Stimulated activated CD4-positive, alpha-beta T cell treated with anti-CD3 and anti-CD28 coated beads, Interleukin-15, amount 100 ng/mL, for 48 hours (primary cell): ENCODE measurements around the gene STK11IP.

Experiments
- DNase-seq, 2 donors: peaks; one replicate each; pipeline ENCODE4 v3.0.0-alpha.2; 2020; ENCODE audit warnings: low read depth in 2 of 2

The STK11IP gene

GRCh38 chr2:219581346-219581745, 16.3 kb upstream of the STK11IP start:
- DNase-seq: no peak

- no peak for DNase-seq
These were observed 6.6 kb upstream of the STK11IP start for GRCh38 chr2:219591091-219591490.

- no peak for DNase-seq
These were observed 4.9 kb upstream of the STK11IP start for GRCh38 chr2:219592736-219593135.

GRCh38 chr2:219593154-219593553, 4.5 kb upstream of the STK11IP start:
- DNase-seq: no peak

- DNase-seq: no peak
These were observed 2.4 kb upstream of the STK11IP start for GRCh38 chr2:219595256-219595655.

DNA sequence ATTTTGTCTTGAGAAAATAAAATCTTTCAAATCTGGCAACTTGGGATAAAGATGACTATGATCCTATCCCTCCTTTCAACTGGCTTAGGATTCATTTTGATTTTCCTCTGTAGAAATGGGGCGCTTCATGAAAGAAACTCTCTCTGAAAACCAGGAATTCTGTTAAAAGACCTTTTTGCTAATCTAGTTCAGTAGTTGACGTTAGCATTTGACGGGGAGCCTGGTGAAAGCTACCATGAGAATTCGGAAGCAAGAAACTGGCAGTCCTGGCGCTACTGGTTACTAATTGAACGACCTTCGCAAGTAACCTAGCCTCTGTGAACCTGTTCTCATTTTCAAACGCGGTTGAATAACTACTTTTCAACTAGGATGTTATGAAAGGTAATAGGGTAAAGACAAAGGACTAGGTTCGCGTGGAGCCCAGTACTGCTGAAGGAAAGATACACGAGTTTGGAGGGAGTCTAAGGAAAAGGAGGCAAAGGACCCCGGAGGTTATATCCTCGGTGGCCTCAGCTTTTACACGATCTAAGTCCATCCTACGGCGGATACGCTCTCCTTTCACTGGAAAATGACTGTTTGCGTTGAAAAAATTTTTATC, 604 bp upstream of the STK11IP start:
- DNase-seq: no peak

DNA sequence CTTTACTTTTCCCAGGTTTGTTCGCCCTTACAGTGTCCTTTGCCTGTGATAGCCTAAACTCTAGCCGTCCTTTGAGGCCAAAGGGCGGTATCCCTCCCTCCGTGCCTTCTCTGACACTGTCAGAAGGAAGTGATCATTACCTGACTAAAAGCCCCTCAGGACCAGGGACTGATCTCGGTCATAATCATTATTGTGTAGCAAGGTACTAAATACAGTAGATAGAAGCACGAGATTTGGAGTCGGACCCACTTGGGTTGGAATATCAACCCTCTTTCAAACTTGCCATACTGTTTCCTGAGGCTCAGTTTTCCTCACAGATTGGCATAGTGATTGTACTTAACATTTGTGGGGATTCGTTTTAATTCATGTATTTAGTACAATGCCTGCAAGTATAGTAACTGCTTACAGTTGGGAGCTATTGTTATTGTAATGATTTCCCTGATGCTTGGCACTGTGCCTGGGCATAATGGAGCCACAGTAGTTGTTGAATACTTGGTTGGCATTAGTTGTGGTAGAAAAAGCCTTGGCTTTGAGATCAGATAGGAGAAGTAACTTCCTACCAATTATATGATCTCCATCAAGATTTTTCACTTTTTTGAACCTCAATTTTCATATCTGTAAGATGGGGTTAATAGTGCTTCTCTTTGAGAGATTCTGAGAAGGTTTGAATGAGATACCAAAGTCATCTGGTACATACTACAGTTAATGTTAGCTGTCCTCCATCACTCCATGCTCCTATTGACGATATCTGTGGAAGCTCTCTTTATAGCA, 836 bp downstream of the STK11IP start:
- no peak for DNase-seq

GRCh38 chr2:219603771-219604170, 6.1 kb downstream of the STK11IP start:
- DNase-seq: no peak

GRCh38 chr2:219605607-219605954, 7.9 kb downstream of the STK11IP start:
- no peak for DNase-seq

DNA sequence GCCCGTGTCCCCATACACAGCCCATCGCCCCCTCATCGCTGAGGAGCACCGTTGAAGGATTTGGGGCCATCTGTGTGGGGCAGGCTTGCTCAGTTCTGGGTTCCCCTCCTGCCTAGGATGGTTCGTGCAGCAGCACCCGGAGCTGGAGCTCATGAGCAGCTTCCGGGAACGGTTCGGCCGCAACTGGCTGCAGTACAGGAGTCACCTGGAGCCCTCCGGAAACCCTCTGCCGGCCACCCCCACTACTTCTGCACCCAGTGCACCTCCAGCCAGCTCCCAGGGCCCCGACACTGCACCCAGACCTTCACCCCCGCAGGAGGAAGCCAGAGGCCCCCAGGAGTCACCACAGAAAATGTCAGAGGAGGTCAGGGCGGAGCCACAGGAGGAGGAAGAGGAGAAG, 10.3 kb downstream of the STK11IP start:
- DNase-seq: no peak

DNA sequence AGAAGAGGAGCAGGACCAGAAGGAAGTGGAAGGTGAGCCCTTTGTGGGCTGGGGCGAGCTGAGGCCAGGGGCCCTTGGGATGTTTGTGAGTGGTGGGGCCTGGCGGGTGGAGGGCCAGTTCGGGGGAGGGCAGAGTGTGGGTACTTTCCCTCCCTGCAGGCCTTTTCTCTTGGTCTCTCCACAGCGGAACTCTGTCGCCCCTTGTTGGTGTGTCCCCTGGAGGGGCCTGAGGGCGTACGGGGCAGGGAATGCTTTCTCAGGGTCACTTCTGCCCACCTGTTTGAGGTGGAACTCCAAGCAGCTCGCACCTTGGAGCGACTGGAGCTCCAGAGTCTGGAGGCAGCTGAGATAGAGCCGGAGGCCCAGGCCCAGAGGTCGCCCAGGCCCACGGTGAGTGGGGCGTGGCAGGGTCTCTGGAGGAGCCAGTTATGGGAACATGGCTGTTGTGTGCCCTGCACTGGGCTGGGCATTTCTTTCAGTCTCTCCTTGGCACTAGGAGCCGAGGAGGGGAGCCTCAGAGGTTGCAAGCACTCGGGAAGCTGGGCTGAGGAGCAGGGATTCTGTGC, 10.8 kb downstream of the STK11IP start:
- no peak for DNase-seq

- DNase-seq: no peak
These were observed 11.6 kb downstream of the STK11IP start for GRCh38 chr2:219609149-219609750.

DNA sequence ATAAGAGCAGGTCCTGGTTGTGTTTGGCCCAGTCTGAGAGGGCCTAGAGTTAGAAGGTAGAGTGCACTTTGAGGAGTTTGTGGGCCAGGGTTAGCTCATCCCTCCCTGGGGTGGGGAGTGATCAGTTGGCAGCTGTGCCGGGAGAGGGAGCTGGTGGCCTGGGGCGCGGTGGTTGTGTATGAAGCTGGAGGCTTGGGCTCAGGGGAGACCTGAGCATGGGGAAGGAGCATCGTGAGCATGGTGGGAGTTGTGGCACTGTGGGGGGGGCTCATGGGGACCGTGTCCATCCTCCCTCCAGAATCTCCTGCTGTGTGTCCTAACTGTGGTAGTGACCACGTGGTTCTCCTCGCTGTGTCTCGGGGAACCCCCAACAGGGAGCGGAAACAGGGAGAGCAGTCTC, 13.6 kb downstream of the STK11IP start:
- DNase-seq: no peak

GRCh38 chr2:219611866-219612576, 14.4 kb downstream of the STK11IP start:
- no peak for DNase-seq

DNA sequence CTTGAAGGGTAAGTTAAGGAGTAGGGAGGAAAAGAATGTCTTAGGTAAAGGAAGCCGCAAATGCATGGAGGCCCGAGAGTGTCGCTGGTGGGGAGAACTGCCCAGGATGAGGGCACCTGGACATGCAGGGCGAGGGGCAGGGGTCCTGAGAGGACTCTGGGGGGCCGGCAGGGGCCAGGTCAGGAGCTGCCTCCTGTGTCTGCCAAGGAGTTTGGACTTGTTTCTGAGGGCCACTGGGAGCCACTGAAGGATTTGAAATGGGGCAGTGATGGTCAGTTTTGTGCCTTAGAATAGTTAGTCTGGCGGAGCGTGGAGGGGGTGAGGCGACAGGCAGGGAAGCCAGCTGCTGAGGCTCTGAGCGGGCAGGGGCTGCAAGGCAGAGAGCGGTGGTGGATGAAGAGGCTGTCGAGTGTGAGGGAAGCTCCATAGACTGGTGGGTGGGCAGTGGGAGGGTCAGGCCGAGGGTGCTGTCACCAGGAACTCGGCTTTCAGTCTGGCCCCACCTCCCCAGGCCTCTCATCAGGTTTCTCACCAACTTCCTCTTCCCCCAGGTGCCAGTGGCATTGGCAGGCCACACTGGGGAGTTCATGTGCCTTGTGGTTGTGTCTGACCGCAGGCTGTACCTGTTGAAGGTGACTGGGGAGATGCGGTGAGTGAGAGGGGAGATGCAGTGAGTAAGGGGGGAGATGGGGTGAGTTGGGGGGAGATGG, 15.1 kb downstream of the STK11IP start:
- DNase-seq: no peak

GRCh38 chr2:219613461-219614070, 15.9 kb downstream of the STK11IP start:
- DNase-seq: no peak

DNA sequence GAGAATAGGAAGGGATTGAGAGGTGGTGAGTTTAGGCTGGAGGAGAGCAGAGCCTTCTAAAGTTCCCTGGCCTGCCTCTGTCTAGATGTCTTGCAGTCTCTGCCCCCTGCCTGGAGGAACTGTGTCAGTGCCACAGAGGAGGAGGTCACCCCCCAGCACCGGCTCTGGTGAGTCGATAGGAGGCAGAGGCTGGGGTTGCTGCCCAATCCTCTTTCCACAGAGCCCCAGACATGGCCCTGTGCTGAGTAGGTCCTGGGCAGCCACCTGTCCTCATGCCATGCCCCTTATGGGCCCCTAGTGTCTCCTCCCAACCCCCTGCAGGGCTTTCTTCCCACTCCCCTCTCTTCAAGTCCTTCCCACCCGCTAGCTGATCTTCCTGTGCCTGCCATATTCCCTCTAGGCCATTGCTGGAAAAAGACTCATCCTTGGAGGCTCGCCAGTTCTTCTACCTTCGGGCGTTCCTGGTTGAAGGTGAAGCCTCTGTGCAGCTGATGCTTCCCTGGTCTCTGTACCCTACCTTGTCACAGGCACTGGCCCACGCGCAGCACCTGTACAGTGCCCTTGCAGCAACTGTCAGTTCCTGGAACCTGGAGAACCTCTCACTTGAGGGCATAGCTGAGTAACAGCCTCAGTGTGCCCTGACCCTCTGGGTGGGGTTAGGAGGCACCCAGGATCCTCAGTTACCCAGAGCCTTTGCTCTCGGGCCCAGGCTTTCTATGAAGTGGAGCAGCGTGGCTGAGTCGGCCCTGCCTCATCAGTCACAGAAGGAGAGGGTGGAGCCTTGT, 16.6 kb downstream of the STK11IP start:
- no peak for DNase-seq

GRCh38 chr2:219615036-219615435, 17.4 kb downstream of the STK11IP start:
- DNase-seq: no peak

- DNase-seq: no peak
These were observed 18.2 kb downstream of the STK11IP start for GRCh38 chr2:219615894-219616293.

DNA sequence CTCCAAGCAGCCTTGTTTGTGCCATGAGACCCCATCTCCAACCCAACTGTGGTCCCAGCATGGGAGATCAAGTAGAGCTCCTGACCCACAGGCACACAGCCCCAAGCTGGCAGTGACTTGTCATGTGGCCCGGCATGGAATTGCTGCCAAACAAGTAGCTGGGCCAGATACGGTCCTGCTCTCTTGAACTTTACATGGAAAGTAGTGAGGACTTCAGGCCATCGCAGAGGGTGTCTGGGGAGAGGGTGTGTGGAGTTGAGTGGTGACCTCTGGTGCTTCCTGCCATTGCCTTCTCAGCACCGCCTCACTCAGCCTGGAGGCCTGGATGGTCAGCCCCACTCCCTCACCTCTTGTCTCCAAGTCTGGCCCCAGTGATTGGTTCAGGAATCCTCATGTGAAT, 18.9 kb downstream of the STK11IP start:
- no peak for DNase-seq
